GM18526 (cell line): Measurements from ENCODE around the gene DCPS.

ENCODE experiments used
- POLR2A ChIP-seq: IDR thresholded peaks from 3 replicates; pipeline ENCODE4 v1.6.1; 2011; ENCODE audit not compliant: insufficient read length; ENCODE audit errors: extremely low read depth

Gene DCPS

DNA sequence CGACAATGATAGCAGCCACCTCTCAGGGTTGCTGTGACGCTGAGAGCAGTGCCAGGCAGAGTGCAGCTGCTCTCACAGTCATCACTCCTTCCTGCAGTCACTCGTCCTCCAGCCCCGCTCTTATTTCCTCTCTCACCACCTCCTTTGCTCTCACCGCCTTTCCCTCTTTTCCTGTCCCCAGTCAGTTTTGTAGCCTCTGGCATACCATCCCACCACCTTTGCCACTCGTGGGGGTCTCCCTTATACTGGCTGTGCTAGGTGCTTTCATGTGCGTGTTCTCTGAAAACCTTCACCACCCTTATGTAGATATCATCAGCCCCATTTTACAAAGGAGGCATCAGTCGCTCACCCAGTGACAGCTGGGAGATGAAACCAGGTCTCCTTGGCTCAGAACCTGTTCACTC, 32.3 kb downstream of the DCPS start:
- no peak for TF ChIP-seq POLR2A

DNA sequence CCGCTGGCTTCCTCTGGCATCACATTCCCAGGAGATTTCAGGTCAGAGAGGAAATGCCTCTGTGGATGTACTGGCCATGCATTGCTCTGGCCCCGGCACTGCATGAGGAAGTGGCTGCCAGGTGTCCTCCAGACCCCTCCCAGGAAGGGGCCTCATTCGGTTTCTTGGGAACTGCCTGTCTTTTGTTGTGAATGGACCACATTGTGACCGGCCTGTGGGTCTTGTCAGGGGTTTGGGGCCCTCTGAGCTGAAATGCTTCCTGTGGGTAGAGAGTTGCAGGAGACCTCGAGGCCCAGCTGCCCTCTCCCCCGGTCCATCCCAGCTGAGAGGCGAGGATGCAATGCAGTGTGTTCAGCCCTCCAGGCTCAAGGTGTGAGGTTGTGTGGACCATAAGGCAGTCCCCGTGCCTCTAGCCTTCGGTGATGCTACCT, 32.8 kb downstream of the DCPS start:
- TF ChIP-seq POLR2A = no peak

DNA sequence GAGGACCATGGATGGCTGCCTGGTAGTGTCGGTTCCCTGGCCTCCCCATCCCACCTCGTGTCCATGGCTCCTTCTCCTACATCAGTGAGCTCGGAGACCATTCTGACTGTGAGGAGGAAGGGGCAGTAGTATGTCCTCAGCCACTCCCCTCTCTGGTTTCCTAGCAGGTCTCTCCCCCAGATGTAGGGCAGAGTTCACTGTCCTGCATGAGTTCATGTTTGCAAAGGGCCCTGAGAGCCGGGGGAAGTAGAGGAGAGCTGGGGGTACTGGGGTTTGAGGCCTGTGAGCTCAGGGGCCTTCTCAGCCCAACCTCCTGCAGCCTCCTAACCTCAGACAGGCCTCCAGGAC, 33.2 kb downstream of the DCPS start:
- TF ChIP-seq POLR2A = no peak

DNA sequence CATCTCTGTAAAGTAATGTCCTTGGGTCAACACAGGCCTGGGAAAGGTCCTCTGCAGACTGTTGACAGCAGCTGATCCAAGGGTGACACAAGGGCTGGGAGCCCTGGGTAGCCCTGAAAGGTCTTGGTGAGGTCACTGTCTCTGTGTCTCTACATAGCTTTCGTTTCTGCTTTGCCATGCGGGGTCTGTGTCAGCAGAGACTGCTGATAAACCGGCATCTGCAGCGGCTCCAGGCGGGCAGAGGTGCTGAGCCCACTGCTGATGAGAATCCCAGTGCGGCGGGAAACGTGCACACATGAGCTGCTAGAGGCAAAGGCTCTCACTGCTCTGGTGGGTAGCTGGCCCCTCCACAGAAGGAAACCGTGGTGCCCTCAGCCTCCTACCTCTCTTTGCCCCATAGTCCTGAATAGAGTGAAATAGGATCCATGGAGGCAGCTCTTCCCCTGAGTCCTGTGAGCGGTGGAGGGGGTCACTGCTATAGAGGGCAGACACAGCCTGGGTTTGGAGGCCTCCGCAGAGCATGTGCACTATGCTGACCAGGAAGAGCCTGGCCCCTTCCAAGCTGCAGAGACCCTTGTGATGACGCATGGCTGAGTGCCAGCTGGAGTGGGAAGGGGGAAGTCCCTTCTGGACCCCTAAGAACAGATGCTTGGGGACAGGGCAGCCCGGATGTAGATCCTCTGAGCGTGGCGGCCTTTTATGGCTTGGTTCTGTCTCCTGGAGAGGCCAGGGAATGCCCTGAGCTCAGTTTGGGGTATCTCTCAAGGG, 33.8 kb downstream of the DCPS start:
- TF ChIP-seq POLR2A = no peak

DNA sequence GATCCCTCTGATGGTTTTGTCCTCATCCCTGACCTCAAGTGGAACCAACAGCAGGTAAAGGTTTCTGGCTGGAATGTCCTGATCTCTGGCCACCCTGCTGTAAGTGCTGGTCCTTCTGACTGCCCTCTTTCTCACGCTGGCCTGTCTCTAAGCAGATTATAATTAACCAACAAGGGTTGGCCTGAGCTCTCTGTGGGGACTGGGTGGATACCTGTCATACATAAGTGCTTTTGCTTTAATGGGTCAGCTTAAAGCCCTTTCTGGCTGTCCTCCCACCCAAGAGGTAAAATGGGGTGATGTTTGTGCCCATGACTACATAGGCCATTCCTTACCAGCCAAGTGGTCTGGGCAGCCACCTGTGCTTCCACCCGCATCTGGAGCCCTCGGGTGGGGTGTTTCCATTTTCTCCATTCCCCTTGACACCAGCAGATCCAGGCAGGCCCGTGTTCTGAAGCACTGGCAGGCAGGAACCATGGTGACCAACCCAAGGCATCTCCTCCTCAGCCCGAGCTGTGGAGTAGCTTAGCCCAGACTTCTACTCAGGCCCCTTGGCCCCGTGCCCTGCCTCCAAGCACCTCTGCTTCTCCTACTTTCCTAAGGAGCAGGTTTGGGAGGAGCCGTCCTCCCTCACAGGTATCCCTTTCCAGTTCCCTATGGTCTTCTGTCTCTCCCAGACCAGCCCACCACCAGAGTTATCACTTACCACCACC, 34.6 kb downstream of the DCPS start:
- no peak for TF ChIP-seq POLR2A

DNA sequence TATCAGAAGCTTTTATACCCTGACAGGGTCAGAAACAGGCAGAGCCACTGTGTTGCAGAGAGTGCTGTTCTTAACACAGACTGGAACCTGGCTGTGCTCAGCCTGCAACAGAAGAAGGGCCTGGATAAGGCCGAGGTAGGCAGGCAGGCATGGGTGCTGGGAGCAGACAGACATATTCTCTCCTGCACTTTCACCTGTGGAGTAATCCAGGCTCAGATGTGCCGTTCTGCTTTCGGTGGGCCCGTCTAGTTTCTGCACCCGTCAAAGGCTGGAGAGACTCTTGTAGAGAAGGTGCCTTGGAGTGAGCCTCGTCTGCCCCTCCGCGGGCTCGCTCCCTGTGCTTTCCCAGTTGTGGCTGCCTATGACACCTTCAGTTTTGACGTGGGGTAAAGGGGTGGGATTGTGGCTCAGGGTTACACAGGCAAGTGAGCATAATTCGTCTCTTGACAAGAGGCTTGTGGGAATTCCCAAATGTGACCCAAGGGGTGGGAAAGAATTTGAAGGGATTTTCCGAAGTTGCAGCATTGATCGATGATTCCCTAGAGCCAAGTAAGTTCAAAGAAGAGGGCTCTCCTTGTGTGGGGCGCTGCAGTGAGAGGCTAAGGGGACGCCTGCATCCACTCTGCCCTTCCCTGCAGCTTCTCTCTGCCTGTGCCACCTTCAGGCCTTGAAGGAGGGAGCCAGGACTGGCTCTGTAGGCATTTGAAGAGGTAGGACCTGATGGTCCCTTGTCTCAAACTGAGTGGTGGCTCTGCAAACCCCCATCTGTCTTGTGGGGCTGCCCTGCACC, 35.4 kb downstream of the DCPS start:
- TF ChIP-seq POLR2A = no peak

DNA sequence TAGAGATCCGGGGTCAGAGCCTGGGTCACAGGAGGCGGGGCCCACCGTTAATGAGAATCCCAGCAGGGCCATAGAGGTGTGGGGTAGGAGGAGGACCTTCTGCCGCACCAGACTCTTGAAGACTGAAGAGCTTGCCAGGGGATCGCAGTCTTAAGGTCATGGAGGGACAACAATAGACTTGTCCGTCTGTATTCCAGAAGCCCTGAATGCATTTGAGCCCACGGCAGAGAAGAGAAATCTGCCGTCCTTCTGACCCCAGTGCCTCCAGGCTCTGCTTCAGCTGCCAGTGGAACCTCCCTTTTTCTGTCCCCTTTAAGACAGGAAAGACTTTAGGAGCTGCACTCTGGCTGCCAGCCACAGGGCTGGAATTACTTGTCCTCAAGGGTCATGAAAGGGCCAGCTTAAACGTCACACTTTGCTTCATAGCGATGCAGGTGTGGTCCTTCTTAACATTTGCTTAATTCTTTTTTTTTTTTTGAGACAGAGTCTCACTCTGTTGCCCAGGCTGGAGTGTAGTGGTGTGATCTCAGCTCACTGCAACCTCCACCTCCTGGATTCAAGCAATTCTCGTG, 36.1 kb downstream of the DCPS start:
- no peak for TF ChIP-seq POLR2A

DNA sequence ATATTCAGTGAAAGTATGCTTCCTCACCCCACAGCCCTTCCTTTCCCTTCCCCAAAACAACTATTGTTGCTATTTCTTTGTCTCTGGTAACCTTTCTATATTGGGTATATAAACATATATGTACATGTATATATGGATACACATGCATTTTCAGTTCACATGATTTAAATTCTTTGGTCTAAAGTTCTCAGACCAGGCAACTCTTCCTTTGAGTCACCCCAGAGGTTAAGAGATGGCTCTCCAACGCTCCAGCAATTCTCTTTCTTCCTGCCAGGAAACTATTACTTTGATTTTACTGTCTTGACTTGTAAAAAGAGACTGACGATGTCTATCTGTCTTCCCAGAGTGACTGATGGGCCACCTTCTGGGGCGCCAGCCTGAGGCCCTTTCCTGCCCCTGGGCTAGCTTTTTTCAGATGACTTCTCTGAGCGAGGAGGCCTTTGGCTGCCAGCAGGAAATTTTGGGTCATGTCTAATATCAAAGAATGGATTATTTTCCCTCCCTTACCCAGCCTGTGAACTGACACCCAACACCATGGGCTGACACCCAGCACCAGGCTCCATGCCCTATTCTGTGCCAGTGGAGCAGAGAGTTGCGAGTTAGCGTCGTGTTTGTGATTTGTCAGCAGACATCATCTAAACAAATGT, 37.2 kb downstream of the DCPS start:
- TF ChIP-seq POLR2A = no peak

DNA sequence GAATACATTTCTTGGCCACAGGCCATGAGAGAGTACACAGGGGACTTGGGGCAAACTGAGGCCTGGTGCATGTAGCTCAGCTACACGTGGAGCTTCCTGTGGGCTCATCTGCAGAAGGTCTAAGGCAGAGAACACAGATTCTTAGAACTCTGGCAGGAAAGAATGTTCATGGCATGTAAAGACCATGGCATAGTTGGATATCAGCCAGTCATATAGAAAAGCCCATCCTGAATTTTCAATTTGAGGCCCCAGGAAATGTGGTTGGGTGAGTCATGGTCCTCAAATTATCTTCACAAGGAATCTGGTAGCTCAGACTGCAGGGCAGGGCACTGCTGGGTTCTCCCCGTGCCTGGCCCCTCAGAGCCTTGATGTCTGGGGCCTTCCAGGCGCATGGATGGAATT, 37.9 kb downstream of the DCPS start:
- TF ChIP-seq POLR2A = no peak

DNA sequence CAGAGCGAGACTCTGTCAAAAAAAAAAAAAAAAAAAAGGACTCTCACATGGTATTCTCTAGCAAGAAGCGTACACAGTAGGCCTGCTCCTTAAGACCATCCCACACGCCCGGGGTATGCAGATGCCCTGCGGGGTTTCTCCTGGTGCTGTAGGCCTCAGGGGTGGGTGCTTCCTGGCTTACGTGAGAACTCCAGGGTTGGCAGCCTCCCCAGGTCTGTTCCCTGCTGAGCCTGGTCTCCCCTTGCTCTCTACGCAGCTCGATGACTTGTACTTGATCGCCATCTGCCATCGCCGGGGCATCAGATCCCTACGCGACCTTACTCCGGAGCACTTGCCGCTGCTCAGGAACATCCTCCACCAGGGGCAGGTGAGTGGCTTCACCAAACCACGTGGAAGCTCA, 39.2 kb downstream of the DCPS start:
- TF ChIP-seq POLR2A = no peak

DNA sequence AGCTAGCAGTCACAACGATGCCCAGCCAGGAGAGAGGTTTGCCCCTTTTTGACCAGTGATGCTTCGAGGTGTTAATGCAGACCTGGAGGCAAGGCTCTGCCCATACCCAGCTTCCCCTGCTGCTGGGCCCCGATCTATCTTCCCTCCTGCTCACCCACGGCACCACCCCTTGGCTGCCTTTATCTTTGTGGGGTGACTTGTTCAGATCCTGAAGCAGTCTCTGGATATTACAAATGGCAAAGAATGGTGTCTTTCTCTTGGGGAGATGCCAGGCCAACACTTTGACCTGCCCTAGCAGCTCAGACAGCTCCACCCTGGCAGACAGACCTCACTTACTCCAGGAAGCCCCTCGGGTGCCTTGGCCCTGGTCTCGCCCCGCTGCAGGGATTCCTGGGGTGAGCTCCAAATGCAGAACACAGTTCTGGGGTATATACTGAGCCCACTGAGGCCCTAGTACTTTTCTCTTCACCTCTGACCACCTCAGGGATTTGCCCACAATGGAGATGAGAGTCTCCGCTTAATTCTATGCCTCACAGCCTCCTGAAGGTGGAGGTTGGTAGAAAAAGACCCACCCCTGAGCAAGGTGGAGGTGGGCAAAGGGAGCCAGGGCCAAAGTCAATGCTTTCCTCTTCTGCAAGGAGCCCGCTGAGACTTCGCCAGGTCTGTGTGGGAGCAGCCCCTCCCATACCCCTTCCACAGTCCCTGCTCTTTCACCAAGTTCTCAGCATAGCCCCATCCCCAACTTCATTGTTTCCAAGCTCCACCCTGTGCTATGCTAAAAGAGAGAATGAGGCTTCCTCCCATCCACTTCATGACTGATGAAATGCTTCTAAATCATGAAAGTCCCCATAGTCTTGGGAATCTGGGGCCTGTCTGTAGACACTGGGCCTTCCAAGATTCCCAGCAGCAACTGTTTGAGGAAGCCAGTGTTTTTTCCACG, 40.6 kb downstream of the DCPS start:
- no peak for TF ChIP-seq POLR2A

DNA sequence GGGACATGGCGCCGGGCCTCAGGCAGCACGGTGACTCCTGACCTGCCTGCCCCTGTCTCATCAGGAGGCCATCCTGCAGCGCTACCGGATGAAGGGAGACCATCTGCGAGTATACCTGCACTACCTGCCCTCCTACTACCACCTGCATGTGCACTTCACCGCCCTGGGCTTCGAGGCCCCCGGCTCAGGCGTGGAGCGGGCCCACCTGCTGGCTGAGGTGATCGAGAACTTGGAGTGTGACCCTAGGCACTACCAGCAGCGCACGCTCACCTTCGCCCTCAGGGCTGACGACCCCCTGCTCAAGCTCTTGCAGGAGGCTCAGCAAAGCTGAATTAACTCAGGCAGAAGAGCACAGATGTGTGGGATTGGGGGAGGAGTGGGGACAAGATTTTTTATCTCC, 41.4 kb downstream of the DCPS start:
- no peak for TF ChIP-seq POLR2A

DNA sequence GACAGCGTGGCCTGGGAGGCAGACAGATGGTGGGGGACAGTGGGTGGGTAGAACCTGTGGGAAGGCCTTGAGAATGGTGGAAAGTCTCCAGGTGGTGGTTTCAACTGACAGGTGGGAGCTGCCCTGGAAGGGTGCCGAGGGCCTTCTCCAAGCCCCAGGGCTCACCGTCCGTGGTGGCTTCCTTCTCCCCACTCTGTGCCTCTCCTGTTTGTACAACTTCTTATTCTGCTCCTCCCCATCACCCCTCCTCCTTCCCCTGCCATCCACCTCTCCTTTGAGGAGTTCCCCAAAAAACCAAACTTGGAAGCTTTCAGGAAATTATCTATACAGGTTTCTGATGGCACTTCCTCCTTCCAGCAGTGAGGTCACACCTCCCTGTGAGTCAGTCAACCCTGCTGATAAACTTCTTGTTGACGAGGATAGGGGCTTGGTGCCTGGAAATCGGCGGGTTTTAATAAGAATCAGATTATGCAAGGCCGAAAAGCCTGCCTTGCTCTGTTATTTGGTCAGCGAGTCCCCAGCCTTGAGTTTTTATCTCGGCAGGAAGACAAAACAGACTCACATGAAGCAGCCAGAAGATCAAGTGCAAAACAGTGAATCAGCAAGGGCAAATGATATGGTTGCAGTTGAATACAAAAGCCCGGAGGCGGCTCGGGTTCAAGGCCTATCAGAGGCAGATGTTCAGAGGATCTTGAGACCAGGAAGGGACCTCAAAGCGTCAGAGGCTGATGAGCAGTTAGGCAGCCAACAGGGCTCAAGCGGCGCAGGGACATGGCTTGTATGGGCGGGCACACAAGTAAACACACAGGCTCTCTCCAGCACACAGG, 42.1 kb downstream of the DCPS start:
- no peak for TF ChIP-seq POLR2A

DNA sequence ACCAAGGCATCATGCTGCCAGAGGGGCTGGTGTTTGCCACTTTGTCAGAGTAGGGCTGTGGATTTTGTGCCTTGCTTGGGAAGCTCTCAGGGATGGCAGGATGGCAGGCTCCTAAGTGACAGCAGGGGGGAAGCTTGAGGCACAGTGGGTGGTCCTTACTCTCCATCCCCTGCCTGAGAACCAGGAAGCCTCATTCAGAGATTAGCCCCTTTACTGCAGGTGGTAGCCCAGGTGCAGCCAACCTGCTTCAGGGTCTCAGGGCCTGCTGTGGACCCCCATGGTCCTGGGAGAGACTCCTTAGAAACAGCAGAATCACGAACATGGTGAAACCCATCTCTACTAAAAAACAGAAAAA, 42.7 kb downstream of the DCPS start:
- no peak for TF ChIP-seq POLR2A
